Measurements from ENCODE around the gene OSBPL1A. TPM values are rescaled to one million over a fixed set of nuclear protein-coding genes. Genes with fewer than 3 reads are reported as not detected.
"Not testable (repeated sequence)": the region's sequence is repeated elsewhere in the genome, so short reads cannot be mapped to it uniquely, and the experiment has no call there.

OSBPL1A gene
- total RNA-seq, 1 experiment from 2014 or later, result 29.8 TPM

DNA sequence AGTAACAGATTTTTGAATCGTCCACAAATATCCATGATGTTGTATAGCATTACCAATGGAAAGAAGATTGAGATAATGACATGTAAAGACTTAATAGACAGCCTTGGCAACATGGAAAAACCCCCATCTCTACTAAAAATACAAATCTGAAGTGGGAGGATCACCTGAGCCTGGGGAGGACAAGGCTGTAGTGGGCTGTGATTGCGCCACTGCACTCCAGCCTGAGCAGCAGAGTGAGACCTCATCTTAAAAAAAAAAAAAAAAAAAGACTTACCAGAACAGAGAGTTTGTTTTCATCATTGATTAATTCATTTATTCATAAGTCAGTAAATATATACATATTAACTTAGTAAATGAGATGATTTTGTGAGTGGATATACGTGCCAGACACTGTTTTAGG lies 7.0 kb upstream of the OSBPL1A start:
- DNase-seq, result no peak
- no peaks in the 10 kb centered on the region; the same call in 1 of the 2 replicates for H3K27me3 ChIP-seq
- no peaks in the 10 kb centered on the region for H3K9me3 ChIP-seq
- no peaks in the 10 kb centered on the region for H3K36me3 ChIP-seq
- H3K4me3 ChIP-seq, result no peak overlapping the region

DNA sequence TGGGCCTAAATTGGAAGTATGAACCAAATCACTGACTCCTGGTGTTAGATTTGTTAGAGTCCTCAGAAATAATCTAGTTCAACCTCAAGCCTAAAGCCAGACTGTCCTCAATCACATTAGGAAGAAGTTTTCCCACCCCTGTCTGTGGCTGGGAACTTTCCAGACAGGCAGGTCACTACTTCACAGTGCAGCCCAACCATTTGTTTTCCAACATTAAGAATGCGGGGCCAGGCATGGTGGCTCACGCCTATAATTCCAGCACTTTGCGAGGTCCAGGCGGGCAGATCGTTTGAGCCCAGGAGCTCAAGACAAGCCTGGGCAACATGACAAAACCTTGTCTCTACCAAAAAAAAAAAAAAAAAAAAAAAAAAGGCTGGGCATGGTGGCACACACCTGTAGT lies 5.5 kb upstream of the OSBPL1A start:
- H3K9me3 ChIP-seq, result no peaks in the 10 kb centered on the region
- no peak for DNase-seq
- no peaks in the 10 kb centered on the region for H3K36me3 ChIP-seq
- H3K27me3 ChIP-seq, result no peaks in the 10 kb centered on the region; the same call in 1 of the 2 replicates
- no peak overlapping the region for H3K4me3 ChIP-seq

DNA sequence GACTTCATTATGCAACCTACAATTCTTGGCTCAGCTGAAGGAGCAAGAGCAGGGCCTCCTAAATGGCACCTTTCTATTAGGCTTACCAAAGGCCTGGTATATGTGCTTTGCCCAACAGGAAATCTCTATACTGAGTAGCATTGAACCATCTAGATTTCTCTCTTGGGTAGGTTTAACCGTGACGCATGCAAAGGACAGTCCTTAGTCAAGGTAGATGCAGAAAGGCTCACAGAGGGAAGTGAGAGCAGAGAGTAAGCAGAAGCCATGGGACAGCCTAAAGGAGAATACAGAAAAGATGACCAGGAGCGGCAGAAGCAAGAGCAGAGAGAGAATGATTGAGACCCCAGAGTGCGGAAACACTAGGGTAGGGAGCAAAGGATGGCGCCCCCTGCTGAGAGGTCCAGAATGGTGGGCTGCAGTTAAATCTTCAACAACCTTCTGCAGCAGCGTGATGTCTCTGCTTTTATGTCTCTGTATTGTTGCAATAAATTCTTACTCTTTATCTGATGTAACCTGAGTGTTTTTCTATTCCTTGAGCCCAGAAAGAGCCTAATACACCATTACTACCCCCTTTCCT lies 4.7 kb upstream of the OSBPL1A start:
- Histone ChIP-seq H3K27me3 (no peaks in the 10 kb centered on the region; the same call in 1 of the 2 replicates), H3K9me3 (no peaks in the 10 kb centered on the region), H3K4me3 (no peak overlapping the region), H3K36me3 (no peaks in the 10 kb centered on the region)
- no peak for DNase-seq

DNA sequence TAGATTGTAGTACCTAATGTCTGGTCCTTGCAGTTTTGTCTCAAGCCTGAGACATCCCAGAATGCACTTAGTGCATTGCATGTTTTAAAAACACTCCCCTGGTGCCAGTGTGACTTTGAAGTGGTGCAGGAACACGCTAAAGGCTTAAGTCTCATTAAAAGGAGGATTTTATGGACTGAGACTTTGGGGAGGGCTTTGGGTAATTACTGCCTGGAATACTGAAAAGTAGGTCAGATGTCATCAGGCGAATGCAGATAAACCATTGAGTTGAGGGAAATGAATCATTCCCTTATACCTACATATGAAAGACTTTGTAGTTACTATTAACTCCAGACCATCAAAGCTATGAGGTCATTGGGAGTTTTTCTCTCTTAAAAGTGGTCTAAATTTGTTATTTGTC lies 3.0 kb upstream of the OSBPL1A start:
- H3K36me3 ChIP-seq, result no peaks in the 10 kb centered on the region
- no peak overlapping the region for H3K4me3 ChIP-seq
- no peak for DNase-seq
- H3K9me3 ChIP-seq, result no peaks in the 10 kb centered on the region
- H3K27me3 ChIP-seq, result no peaks in the 10 kb centered on the region

DNA sequence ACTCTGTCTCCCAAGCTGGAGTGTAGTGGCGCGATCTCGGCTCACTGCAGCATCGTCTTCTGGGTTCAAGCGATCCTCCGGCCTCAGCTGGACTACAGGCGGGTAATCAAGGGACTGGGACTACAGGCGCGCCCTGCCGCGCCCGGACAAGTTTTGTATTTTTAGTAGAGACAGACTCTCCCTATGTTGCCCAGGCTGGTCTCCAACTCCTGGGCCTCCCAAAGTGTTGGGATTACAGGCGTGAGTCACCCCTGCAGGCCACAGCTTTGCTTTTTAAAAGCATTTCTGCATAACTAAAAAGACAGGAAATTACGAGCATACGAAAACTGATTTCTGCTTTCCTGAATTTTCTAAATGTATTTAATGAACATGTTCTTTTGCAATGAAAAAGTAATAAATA lies 916 bp upstream of the OSBPL1A start:
- DNase-seq, result peak; percentile 88
- Histone ChIP-seq H3K4me3 (peak overlapping the region; percentile 73), H3K27me3 (no peaks in the 10 kb centered on the region), H3K9me3 (no peaks in the 10 kb centered on the region), H3K36me3 (no peaks in the 10 kb centered on the region)

DNA sequence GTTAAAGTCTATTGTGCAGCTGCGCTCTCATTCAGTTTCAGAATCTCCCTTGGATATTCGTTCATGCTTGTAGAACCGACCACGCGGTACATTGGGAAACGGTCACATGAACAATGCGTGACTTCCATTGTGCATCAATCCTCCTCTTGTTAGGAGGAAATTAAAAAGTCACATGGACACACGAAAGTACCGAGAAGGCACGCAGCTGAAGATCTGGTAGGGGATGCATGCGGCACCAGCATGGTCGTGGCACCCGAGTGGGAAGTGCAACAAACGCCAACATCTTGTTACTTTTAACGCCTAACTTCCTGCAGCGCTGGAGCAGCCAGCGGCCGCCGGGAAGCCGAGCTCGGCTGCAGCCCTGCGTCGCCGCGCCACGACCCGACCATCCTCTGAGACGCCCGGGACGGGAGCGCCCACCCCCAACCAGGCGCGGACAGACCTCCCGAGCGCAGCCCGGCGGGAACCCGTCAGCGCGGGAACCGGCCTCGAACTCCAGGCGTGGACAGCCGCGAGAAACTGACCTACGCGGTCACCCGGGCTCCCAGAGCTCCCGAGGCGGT lies 412 bp downstream of the OSBPL1A start:
- Histone ChIP-seq H3K4me3 (peak overlapping the region; percentile 73), H3K36me3 (no peaks in the 10 kb centered on the region), H3K9me3 (no peaks in the 10 kb centered on the region), H3K27me3 (no peaks in the 10 kb centered on the region)
- peak; percentile 47 for DNase-seq

DNA sequence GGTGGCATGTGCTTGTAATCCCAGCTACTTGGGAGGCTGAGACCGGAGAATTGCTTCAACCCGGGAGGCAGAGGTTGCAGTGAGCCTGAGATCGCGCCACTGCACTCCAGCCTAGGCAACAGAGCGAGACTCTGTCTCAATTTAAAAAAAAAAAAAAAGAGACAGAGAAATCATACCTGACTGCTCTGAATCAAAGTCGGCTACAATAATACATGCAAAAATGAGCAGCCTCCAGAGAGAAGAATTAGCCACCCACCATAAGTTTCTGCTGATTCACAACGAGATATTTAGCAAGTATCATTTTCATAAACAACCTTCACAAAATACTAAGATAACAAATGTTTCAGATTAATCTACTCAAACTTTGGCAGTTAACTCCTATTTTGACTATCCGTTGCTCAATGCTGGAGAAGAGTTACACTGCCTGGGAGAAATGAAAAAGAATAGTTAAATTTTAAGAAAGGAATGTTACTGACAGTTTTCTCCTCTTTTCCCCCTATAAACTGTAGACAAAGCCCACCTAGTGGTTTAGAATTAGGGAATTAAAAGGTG lies 1.5 kb downstream of the OSBPL1A start:
- peak overlapping the region; percentile 73 for H3K4me3 ChIP-seq
- no peaks in the 10 kb centered on the region for H3K27me3 ChIP-seq
- no peak for DNase-seq
- H3K36me3 ChIP-seq, result no peaks in the 10 kb centered on the region
- no peaks in the 10 kb centered on the region for H3K9me3 ChIP-seq

DNA sequence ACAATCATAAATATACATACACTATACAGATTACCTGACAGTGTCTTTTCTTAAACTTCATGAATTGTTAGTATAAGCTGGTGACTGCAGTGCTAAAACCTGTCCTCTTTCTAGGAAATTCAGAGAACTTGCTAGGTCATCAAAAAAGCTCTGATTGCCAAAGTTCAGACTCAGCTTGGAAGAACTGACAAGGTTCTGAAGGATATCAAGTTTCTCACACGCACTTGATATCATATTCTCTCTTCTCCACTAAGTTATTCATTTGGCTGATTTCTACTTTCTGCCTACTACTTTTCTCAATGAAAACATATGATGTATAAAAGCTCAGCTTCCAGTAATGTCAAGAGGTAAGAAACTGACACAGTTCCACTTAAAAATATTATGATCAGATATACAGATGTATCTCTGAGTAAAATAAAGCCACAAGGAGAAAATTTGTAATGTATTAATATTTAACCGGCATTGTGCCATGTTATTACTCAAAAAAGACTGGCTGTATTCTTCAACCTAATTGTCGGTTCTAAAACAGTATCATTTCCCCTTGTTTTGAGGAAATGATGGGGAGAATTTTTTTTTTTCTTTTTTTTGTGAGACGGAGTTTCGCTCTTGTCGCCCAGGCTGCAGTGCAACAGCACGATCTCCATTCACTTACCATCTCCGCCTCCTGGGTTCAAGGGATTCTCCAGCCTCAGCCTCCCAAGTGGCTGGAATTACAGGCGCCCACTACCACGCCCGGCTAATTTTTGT lies 2.4 kb downstream of the OSBPL1A start:
- H3K9me3 ChIP-seq, result no peaks in the 10 kb centered on the region
- H3K36me3 ChIP-seq, result no peaks in the 10 kb centered on the region
- no peaks in the 10 kb centered on the region for H3K27me3 ChIP-seq
- no peak overlapping the region for H3K4me3 ChIP-seq
- no peak for DNase-seq

DNA sequence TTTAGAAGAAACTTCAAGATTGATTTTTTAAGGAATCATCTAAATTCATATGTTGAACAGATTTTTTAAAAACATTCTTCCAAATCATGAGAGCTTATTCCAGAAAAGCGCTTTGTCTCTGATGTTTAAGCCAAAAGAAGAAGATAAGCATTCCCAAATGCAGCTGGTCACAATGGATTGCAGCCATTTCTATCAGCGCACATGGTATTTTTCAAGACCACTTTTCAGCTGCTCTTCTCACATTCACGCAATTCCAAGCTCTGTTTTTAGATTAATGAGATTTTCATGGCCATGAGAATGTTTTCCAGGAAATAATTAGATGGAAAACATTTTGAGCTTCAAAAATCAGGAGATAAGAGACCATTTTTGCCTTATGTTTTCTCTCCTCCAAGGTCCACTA lies 8.7 kb downstream of the OSBPL1A start:
- DNase-seq, result no peak
- H3K27me3 ChIP-seq, result no peaks in the 10 kb centered on the region
- H3K36me3 ChIP-seq, result no peaks in the 10 kb centered on the region
- H3K4me3 ChIP-seq, result no peak overlapping the region
- H3K9me3 ChIP-seq, result no peaks in the 10 kb centered on the region

DNA sequence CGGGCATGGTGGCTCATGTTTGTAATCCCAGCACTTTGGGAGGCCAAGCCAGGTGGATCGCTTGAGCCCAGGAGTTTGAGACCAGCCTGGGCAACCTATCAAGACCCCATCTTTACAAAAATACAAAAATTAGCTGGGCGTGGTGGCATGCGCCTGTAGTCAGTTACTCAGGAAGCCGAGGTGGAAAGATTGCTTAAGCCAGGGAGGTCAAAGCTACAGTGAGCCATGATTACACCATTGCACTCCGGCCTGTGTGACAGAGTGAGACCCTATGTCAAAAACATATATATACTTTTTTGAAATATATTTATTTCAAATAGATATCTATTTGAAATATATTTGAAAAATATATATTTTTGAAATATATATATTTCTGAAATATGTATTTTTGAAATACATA lies 10.9 kb downstream of the OSBPL1A start:
- no peaks in the 10 kb centered on the region for H3K27me3 ChIP-seq
- no peak for DNase-seq
- no peaks in the 10 kb centered on the region for H3K36me3 ChIP-seq
- no peak overlapping the region for H3K4me3 ChIP-seq
- no peaks in the 10 kb centered on the region for H3K9me3 ChIP-seq

DNA sequence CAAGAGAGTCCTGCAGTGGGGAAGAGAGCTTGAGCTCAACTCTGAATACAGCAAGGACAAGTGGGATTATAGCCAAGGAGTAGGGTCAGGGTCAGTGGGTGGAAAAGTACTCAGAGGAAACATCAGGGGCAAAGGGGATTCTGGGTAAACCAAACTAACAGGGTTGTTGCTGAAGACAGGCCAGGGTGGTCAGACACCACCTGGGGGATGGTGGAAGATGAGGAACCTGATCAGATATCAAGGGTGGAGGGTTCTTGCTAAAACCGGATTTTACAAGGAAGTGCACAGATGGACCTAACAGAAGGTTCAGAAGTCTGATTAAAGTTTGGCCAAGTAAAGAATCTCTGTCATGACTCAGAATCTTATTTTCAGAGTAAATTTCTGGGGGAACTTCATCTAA lies 16.5 kb downstream of the OSBPL1A start:
- no peak for DNase-seq
- Histone ChIP-seq H3K27me3 (no peaks in the 10 kb centered on the region), H3K4me3 (no peak overlapping the region), H3K9me3 (no peaks in the 10 kb centered on the region), H3K36me3 (no peaks in the 10 kb centered on the region)

DNA sequence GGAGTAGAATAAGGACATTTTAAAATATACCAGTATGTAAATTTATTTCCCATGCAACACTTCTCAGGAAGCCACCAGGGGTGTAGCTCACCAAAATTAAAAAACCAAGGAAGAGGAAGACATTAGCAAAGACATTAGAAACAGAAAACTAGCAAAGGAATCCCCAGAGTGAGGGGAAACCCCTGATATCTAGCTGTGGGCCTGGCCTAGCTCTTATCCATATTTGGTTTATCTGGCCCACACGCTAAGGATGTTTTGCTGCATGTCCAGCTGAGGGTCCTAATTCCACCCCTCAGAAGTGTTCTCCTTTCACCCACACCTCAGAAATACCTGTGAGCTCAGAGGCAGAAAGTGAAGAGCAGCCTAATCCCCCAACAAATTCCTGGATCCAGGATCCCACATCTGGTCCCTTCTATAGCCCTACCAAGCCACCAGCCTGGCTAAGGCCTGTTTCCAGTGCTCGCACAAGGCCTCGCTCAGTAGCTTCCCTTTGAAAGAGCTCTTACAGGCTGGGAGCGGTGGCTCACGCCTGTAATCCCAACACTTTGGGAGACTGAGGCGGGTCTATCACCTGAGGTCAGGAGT lies 17.4 kb downstream of the OSBPL1A start:
- no peaks in the 10 kb centered on the region for H3K27me3 ChIP-seq
- H3K4me3 ChIP-seq, result no peak overlapping the region
- no peaks in the 10 kb centered on the region for H3K36me3 ChIP-seq
- no peak for DNase-seq
- H3K9me3 ChIP-seq, result no peaks in the 10 kb centered on the region

DNA sequence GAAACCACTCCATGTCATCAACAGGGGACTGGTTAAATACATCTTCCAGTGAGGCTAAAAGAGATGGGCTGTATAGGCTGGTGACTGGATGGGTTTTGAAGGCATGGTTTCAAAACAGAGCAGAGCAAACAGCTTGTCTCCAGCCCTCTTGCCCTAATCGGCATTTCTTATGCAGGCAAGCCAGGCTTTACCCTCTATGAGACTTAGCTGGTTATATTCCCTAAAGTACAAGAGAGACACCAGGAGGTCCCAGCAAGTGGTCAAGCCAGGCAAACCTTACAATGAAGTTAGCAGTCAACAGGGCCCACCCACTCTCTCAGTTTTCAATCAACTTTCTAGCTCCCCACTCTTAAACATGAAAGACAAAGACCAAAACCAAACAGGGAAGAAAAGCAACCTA lies 19.0 kb downstream of the OSBPL1A start:
- no peaks in the 10 kb centered on the region for H3K9me3 ChIP-seq

DNA sequence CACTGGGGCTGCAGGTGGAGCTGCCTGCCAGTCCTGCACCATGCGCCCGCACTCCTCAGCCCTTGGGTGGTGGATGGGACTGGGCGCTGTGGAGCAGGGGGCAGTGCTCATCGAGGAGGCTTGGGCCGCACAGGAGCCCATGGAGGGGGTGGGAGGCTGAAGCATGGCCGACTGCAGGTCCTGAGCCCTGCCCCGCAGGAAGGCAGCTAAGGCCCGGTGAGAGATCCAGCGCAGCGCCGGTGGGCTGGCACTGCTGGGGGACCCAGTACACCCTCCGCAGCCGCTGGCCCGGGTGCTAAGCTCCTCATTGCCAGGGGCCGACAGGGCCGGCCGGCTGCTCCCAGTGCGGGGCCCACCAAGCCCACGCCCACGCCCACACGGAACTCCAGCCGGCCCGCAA lies 21.1 kb downstream of the OSBPL1A start:
- not testable (repeated sequence) for H3K4me3 ChIP-seq, DNase-seq, H3K36me3 ChIP-seq, H3K27me3 ChIP-seq, H3K9me3 ChIP-seq

More for the DNA sequence above, 19.0 kb downstream of the OSBPL1A start:
- Histone ChIP-seq H3K36me3 (no peaks in the 10 kb centered on the region), H3K27me3 (no peaks in the 10 kb centered on the region), H3K4me3 (no peak overlapping the region)
- no peak for DNase-seq

DNA sequence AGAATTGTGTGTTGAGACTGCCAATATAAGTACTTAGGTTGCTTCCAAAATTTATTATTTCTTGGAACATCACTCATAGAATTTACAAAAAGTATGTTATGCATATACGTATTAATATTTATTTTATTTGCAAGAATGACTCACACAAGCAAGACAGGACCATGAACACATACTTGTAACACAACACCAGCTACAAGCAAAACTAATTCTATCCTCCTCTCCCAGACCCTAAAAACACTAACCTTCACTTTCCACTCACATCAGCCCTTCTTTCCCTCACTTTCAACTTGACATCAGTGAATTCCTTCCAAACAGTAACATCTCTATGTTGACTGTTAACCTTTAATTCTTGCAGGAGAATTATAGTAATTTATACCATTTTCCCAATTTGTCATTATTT lies 24.3 kb downstream of the OSBPL1A start:
- no peak for DNase-seq
- Histone ChIP-seq H3K36me3 (no peaks in the 10 kb centered on the region), H3K4me3 (no peak overlapping the region), H3K27me3 (no peaks in the 10 kb centered on the region), H3K9me3 (no peaks in the 10 kb centered on the region)

DNA sequence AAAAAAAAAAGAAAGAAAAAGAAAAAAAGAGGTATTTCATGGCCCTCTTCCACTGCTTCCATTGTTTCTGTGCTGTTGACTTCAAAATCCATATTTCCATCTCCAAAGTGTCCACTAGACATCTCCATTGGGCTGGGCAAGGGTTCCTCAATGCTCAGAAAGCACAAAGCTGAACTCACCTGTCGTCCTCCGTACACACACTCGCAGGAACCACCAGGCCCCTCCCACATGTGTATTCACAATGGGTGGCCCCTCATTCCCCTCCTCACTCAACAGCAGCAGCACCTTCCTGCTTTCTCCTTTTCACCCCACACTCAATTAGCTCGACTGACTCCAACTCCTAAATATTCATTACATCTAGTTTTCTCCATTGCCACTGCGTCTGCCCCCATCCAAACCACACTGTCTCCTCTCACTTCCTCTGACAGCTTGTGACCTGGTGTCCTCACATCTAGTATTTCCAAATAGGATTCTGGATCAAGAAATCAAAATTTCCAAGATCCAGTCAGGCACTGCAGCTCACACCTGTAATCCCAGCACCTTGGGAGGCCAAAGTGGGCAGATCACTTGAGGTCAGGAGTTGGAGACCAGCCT lies 25.2 kb downstream of the OSBPL1A start:
- Histone ChIP-seq H3K4me3 (no peak overlapping the region), H3K27me3 (no peaks in the 10 kb centered on the region), H3K36me3 (no peaks in the 10 kb centered on the region), H3K9me3 (no peaks in the 10 kb centered on the region)
- no peak for DNase-seq

DNA sequence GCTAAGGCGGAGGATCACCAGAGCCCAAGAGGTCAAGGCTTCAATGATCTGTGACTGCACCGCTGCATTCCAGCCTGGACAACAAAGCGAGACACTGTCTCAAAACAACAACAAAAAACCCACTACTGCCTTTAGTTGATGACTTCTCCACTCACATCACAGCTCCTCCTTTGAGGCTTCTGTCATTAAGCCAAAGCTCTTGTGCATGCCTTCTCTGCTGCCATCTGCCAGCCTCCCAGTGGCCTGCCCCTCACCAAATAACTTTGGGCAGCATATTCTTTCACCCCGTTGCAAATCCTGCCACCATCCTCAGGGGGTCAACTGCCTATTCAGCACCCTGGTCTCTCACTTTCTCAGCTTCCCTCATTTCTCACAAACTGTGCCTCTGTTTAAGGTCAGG lies 27.5 kb downstream of the OSBPL1A start:
- Histone ChIP-seq H3K36me3 (no peaks in the 10 kb centered on the region), H3K4me3 (no peak overlapping the region), H3K27me3 (no peaks in the 10 kb centered on the region), H3K9me3 (no peaks in the 10 kb centered on the region)
- DNase-seq, result no peak
